B cell (primary cell): Measurements from ENCODE around the gene TRMT61A. TPM values are rescaled to one million over a fixed set of nuclear protein-coding genes. Genes with fewer than 3 reads are reported as not detected.

Source experiments
- ATAC-seq: fragments of 200-7000 bp; cut with Tn5 transposase; one replicate; pipeline ENCODE4 v1.10.0; 2021; ENCODE audit warnings: low read depth, mild to moderate bottlenecking, moderate number of reproducible peaks, moderate library complexity
- CTCF ChIA-PET: fragments of 350-600 bp; sonication (Branson Sonifier 250); formaldehyde crosslinking; loops from one replicate; lab custom pipeline; 2021; ENCODE audit warnings: antibody characterized with exemption, inconsistent platforms; lab: Charles Lee
- POLR2A ChIA-PET: fragments of 350-600 bp; sonication (Branson Sonifier 250); formaldehyde crosslinking; loops from one replicate; lab custom pipeline; 2021; ENCODE audit warnings: antibody characterized with exemption; lab: Charles Lee
- DNase-seq: peaks from one replicate; pipeline ENCODE4 v3.0.0; 2013
- H2AFZ ChIP-seq: 2 replicates; pipeline ENCODE4 v1.6.1; 2012; ENCODE audit warnings: mild to moderate bottlenecking, low read depth, low read length; ENCODE audit not compliant: insufficient read depth, poor library complexity, severe bottlenecking
- H3K27ac ChIP-seq, 2 donors: 1 replicate in 1 of 2; 2 replicates in 1 of 2; pipeline ENCODE4 v1.5.1; 2012 to 2013; ENCODE audit warnings: low read length in 2 of 2, mild to moderate bottlenecking in 2 of 2, moderate library complexity in 1 of 2
- H3K27me3 ChIP-seq, 4 experiments: fragments of 200-600 bp in 1 of 4; sonication (generic) in 1 of 4; replicated peaks in 1 of 4; 1 replicate in 2 of 4; 2 replicates in 2 of 4; pipeline versions ENCODE4 v1.6.1 to v1.7.0; 2013 to 2016; ENCODE audit warnings: low read length in 3 of 4, mild to moderate bottlenecking in 2 of 4, mixed read lengths in 1 of 4, moderate library complexity in 1 of 4; ENCODE audit not compliant: insufficient read depth in 4 of 4, control insufficient read depth in 3 of 4; ENCODE audit errors: control extremely low read depth in 1 of 4
- H3K36me3 ChIP-seq, 2 experiments: replicated peaks in 1 of 2; 1 replicate in 1 of 2; 2 replicates in 1 of 2; pipeline versions ENCODE4 v1.6.1 to v1.7.1; 2013; ENCODE audit warnings: low read length in 1 of 2; ENCODE audit not compliant: insufficient read depth in 2 of 2, control insufficient read depth in 1 of 2; ENCODE audit errors: control extremely low read depth in 1 of 2, extremely low read depth in 1 of 2
- H3K4me1 ChIP-seq, 2 donors: fragments of 200-600 bp in 1 of 2; sonication (generic) in 1 of 2; 1 replicate in 1 of 2; 2 replicates in 1 of 2; pipeline versions ENCODE4 v1.5.1 to v1.6.1; 2013 to 2017; ENCODE audit warnings: low read length in 2 of 2; ENCODE audit not compliant: control insufficient read depth in 2 of 2, insufficient read depth in 2 of 2
- H3K4me2 ChIP-seq: replicated peaks from 2 replicates; pipeline ENCODE3; 2012; ENCODE audit warnings: mild to moderate bottlenecking, low read depth, low read length; ENCODE audit not compliant: poor library complexity, severe bottlenecking
- H3K4me3 ChIP-seq, 5 experiments: fragments of 200-600 bp in 1 of 5; sonication (generic) in 1 of 5; 1 replicate in 3 of 5; 2 replicates in 2 of 5; pipeline versions ENCODE4 v1.5.1 to v1.7.0; 2011 to 2016; ENCODE audit warnings: low read length in 4 of 5, mild to moderate bottlenecking in 4 of 5, low read depth in 2 of 5, control low read depth in 1 of 5, moderate library complexity in 1 of 5; ENCODE audit not compliant: insufficient read depth in 1 of 5; ENCODE audit errors: control extremely low read depth in 1 of 5, extremely low read depth in 1 of 5
- H3K79me2 ChIP-seq: fragments of 200-600 bp; sonication (generic); one replicate; pipeline ENCODE4 v1.6.0; 2016; ENCODE audit warnings: low read length; ENCODE audit not compliant: control insufficient read depth, insufficient read depth
- H3K9ac ChIP-seq: fragments of 200-600 bp; sonication (generic); 2 replicates; pipeline ENCODE4 v1.6.1; 2017; ENCODE audit warnings: mild to moderate bottlenecking, low read length, moderate library complexity
- H3K9me3 ChIP-seq, 3 donors: one replicate each; pipeline versions ENCODE4 v1.6.1 to v1.7.1; 2013; ENCODE audit warnings: low read length in 2 of 3; ENCODE audit not compliant: control insufficient read depth in 2 of 3, insufficient read depth in 1 of 3; ENCODE audit errors: control extremely low read depth in 1 of 3
- H4K20me1 ChIP-seq: 2 replicates; pipeline ENCODE4 v1.6.0; 2012; ENCODE audit warnings: mild to moderate bottlenecking, low read length; ENCODE audit not compliant: insufficient read depth, control insufficient read depth, poor library complexity, severe bottlenecking
- H3K27ac Mint-ChIP-seq: one replicate; pipeline ENCODE4 v1.8.0; 2021; ENCODE audit warnings: mixed read lengths
- H3K27me3 Mint-ChIP-seq: one replicate; pipeline ENCODE4 v1.8.0; 2021; ENCODE audit warnings: mixed read lengths
- H3K4me1 Mint-ChIP-seq: one replicate; pipeline ENCODE4 v1.8.0; 2021; ENCODE audit warnings: mixed read lengths
- H3K4me3 Mint-ChIP-seq: one replicate; pipeline ENCODE4 v1.8.0; 2021; ENCODE audit warnings: mixed read lengths
- H3K9me3 Mint-ChIP-seq: one replicate; pipeline ENCODE4 v1.8.0; 2022; ENCODE audit warnings: mixed read lengths; ENCODE audit not compliant: insufficient read depth
- CTCF ChIP-seq: fragments of 200-600 bp; IDR thresholded peaks from one replicate; pipeline ENCODE4 v1.8.0; 2022; ENCODE audit warnings: antibody characterized with exemption, mild to moderate bottlenecking
- EZH2 ChIP-seq: IDR thresholded peaks from 2 replicates; pipeline ENCODE4 v1.6.1; 2012; ENCODE audit warnings: borderline replicate concordance, low read depth, mild to moderate bottlenecking, moderate library complexity, low read length; ENCODE audit not compliant: insufficient read depth, poor library complexity, severe bottlenecking
- WGBS: methylation state at CpG from one replicate; pipeline ENCODE4 v1.1.5; 2013; ENCODE audit warnings: missing lambda C conversion rate; ENCODE audit not compliant: insufficient coverage; 5-methylcytosine and 5-hydroxymethylcytosine counted together
- intact Hi-C: fragments of 100-400 bp; cut with micrococcal nuclease; formaldehyde crosslinking; loops from one replicate; pipeline ENCODE4 v1.10.0; 2022
- polyA plus RNA-seq: library from polyadenylated mRNA; depleted of rRNA; stranded (reverse); fragments of >200 nt; gene quantifications from 2 replicates; pipeline ENCODE4 v1.2.3, GENCODE V29; 2012
- total RNA-seq, 2 donors: library from RNA; stranded (reverse); fragments of 120-200 nt in 1 of 2; gene quantifications; 1 replicate in 1 of 2; 2 replicates in 1 of 2; pipeline versions ENCODE4 v1.2.3 to v1.2.4, GENCODE V29; 2013 to 2022

TRMT61A gene
- total and polyA plus RNA-seq, 2 donors (not counting 1 experiment from before 2014, with no cell fraction given): 9.5 to 18.4 TPM

DNA sequence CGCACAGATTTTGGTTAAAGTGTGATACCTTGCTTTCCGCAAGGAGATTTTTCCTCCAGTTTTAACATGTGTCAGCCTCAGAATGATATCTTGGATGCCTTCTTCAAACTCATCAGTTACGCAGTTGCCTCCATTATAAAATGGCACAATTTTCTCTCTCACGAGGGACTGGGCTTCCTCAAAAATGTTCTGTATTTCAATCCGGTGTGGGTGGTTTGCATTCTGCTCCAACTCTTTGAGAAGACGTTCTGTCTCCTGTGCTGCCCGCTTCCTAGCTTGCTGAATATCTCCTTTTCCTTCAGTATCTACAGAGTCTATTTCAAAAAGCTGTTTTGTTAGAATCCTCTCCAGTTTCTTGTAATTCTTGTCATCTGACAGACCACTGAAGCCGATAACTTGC is 31.7 kb downstream of the TRMT61A start:
- Mint-ChIP-seq H3K9me3 (no peaks in the 10 kb centered on the region), H3K27ac (peak overlapping the region; percentile 12), H3K27me3 (no peaks in the 10 kb centered on the region), H3K4me1 (peaks cover 59% of the 10 kb centered on the region), H3K4me3 (peak overlapping the region; percentile 89)
- peaks cover 27 to 30% of the 10 kb centered on the region in 2 donors for H3K4me1 ChIP-seq
- H3K27ac ChIP-seq: no peak overlapping the region
- H3K9me3 ChIP-seq: no peaks in the 10 kb centered on the region
- H3K4me3 ChIP-seq: peak overlapping the region in 1 of 5 experiments; percentile 80
- H4K20me1 ChIP-seq: peaks cover 47% of the 10 kb centered on the region
- H3K27me3 ChIP-seq: no peaks in the 10 kb centered on the region
- DNase-seq: no peak
- peaks cover 0 to 30% of the 10 kb centered on the region in 2 experiments for H3K36me3 ChIP-seq
- ChIA-PET CTCF (interaction anchor here (1.8 kb wide), 1 partner anchor 119 kb away, joined by 6 read pairs; no protein-coding TSS in a partner anchor), POLR2A (no interaction called here)
- H3K4me2 ChIP-seq: peak overlapping the region; percentile 96
- H2AFZ ChIP-seq: no peak overlapping the region
- ATAC-seq: no peak
- peak overlapping the region; percentile 93 for H3K9ac ChIP-seq
- TF ChIP-seq EZH2: no peak
- TF ChIP-seq CTCF: no peak
- WGBS: 90% methylated on average over 7 of the region's 8 CpGs
- peaks cover 78% of the 10 kb centered on the region for H3K79me2 ChIP-seq
- intact Hi-C loops: loop anchor here (5.0 to 10.0 kb wide), 2 partner anchors 168 to 226 kb away; partner anchors contain the start of gene EIF5
